ENCODE data around the gene JAKMIP2.

Gene JAKMIP2

GRCh38 chr5:147786142-147786541, 3.6 kb upstream of the JAKMIP2 start:
- no peak for DNase-seq

DNA sequence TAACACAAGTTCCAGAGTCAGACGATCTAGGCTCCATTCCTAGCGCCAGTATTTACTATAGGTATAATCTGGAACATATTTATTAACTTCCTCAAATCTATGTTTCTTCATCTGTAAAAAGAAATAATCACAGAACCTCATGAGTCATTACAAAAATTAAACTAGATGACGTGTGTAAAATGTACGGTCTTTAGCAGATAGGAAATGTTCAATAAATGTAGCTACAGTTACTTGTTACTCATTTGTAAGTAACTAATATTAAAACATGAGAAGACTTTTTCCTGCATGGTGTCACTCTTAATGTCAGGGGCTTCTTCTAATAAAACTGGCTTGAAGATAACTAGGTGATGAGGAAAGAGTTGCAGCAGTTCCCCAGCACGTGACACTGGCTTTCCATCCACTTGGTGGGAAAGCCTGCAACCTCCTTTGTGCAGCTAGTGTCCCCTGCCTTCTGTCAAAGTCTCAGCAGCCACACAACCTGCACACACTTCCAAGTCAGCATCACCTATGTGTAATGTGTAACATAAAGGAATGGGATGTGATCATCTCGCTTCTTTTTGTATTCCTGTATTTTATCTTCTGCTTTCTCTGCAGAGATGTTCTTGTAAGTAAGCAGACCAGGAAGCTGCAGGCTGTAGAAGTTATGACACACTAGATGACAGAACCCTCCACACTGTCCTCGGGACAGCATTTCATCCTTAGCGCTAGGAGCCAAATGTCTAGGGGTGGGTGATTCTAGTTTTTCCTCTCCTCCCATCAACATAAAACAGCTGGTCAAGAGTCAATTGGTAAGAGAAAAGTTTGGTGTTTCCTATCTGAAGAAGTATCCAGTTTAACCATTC, 1.8 kb upstream of the JAKMIP2 start:
- DNase-seq: no peak

DNA sequence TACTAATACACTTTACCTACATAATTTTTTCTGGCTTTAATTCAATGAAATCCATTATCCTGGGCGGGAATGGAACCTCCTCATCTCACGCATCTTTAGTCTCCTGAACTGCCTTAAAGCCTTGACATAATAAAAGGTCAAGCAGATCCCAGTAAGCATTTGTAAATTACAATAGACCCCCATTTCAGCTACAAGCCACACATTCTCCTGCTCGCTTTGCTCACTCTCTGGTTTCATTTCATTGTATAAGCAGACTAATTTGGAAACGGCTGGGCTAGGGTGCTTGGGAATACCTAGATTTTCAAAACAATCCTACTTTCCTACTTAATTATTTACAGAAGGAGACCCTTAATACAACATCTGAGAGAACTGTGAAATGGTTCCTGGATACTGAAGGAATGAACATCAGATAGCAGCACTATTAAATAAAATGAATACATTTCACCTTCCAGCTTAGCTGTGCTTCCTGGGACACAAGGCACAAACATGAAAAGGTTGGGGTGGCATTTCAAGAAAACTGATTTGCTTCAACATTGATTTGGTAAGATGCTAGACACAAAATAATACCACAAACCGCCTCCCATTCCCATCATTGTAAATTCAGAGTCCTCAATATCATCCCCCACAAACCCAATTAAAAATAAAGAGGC, 1.5 kb downstream of the JAKMIP2 start:
- DNase-seq: no peak

DNA sequence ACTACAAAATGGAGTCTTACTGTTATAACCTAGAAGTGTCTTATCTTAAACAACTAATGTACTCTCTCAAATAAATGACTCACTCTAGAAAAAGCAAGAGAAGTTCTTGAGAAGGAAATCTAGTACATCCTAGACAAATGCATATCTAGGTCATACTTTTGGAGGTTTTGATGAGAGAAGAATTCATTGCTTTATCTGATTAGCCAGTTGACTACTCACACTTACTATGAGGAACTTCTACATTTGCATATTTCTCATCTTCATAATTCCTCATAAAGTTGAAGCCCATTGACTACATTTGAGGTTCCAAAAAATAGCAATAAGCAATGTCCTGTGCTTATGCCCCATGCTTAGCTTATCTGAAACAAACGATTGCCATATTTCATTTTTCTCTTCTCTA, 2.8 kb downstream of the JAKMIP2 start:
- DNase-seq: no peak

DNA sequence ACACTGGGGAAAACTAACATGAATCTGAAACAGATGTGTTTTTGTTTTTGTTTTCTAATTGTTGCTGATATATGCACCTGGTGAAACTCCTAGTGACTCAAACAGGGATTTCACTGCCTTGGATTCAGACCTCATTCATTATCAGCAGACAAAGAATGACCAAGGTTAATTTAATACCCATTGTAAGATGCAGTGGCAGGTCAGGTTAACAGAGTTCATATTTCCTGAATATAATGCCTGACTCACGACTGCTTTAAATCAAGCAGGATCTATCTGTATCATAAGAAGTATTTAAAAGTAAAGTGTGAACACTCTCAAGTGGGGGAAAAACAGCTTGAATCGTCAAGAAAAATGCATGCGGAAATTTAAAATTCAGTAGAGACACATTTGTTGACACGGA, 5.5 kb downstream of the JAKMIP2 start:
- DNase-seq: no peak

DNA sequence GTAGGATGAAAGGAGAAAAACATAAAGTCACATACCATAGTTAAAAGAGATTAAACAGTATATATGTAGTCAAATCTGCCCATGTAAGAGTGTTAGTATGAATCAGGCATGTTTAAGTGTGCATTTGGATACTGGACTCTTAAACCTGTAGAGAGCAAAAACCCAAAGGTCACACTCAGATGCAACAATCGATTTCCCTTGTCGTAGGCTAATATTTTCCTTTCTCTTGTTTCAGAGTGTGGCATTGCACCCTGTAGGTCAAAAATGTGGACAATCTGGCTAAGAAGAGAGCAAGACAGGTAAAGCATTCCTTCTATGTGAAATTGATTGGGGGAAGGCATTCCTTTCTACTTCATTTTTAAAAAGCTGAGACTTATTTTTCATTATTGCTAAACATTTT, 8.9 kb downstream of the JAKMIP2 start:
- no peak for DNase-seq

DNA sequence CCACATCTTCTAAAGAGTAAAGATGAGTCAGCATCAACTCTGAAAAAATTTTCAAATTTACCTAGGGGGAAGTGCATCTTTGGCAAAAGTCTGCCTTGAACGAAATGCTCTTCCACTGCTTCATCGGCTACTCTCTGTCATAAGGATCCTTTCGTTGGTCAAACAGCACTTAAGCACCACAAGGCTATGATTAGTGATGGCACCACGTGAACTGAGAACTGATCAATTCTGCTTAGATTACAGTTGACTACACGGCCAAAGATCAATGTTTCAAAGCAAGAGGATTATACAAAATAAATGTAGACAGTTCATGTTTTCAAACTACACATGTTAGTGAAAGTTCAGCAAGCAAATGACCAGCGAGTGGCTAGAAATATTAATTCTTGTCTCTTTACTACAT, 9.4 kb downstream of the JAKMIP2 start:
- DNase-seq: no peak

- DNase-seq: no peak
These were observed 15.5 kb downstream of the JAKMIP2 start for GRCh38 chr5:147767048-147767447.

GRCh38 chr5:147763791-147764525, 18.6 kb downstream of the JAKMIP2 start:
- no peak for DNase-seq

DNA sequence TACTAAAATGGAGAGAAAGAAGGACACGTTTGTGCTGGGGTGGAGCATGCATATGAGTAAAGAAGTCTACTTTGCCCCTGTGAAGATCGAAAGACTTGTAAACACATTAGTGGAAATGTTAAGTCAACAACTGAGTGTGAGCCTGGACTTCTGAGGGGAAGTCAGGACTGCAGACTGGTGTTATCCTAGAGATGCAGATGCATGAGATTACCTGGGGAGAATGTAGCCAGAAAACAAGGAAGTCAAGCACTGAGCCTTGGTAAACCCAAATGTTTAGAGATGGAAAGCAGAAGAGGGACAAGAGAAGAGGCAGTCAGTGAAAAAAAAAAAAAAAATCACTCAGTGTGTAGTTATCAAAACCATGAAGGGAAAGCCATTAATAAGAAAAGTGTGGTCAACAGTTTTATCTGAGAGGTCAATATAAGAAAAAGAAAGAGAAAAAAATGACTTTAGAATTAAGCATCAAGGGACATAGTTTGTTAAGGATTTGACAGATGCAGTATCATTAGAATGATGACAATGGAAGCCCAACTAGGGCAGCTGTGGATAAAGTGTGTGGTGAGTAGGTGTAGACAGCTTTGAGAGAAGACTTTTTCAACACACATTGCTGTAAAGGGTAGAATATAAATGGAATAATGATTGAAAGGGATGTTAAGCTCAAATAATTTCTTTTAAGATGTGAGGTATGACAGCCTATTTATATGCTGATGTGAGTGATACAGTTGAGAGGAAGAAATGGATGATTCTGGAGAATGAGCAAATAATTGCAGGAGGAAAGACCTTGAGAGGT, 22.2 kb downstream of the JAKMIP2 start:
- DNase-seq: no peak

- DNase-seq: no peak
These were observed 23.1 kb downstream of the JAKMIP2 start for GRCh38 chr5:147759441-147759840.

DNA sequence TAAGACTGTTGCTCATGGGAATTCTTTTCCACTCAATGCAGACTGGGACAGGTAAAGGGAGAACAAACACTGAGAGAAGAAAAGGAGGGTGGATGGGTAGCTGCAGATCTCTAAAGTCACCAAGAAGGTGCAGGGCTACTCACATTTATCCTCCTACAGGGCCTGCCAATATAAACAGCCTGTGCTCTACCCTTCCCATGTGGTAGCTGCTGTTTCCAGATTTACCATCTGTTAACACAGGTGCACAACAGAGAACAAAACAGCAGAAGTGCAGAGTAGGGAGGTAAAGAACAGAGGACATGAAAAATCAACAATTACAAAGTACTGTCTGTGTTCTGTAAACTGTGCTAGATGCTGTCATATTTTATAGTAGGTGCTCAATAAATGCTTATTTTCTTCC, 26.0 kb downstream of the JAKMIP2 start:
- DNase-seq: no peak

GRCh38 chr5:147754372-147755122, 28.0 kb downstream of the JAKMIP2 start:
- DNase-seq: no peak

DNA sequence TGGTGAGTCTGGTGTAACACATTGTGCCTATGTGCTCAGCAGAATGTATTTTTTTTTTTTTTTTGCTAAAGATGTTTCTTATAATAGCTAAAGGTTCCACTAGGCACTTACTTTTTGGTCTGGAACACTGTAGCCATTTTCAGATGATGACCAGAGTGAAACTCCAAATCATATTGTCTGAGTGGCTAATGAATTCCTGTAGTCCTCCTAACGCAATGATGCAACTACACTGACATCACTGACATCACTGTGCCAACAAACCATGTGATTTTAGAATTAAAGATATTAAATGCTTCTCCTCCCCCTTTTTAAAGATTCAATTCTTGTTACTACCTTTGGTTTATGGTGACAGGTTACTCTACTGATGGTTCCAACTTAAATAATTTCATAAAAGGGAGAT, 28.8 kb downstream of the JAKMIP2 start:
- no peak for DNase-seq

DNA sequence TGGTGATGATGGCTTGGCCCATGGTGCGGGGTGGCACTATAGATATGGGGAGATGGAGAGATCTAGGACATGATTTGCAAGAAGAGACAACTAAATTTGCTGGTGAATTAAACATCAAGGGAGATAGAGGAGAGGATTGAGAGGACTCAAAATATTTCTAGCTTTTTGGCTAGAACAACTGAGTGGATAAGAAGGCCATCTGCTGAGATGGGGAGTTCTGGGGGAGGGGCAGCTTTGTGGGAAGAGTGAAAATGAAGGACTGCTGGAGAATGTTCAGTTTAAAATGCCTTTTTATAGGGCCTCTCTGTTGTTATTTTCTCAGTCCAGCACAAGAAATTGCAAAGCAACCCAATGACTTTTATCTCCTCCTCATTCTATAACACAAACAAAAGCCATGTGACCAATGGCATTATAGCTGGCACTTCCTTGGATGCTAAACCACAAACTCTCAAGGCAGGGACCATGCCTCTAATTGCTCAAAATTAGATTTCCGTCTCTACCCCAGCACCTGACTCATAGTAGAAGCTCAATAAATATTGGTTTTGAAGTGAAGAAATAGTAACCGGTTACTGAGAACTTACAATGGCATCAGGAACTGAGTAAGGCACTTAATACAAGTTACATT, 29.8 kb downstream of the JAKMIP2 start:
- DNase-seq: no peak

DNA sequence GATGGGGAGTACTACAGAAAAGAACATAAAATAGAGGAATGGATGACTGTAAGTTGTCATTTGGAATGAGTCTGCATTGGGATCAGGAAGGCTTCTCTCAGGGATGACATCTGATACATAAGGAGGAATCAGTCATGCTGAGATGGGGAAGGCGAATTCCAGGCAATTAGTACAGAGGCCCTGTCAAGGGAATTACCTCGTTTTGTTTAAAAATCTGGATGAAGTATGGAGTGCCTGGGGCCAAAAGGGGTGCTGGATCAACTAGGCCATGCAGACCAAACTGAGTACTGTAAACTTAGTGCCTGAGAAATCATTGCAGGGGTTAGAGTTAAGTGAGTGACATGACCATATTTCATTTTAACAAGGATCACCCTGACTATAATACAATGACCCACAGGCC, 30.5 kb downstream of the JAKMIP2 start:
- peak; percentile 20 for DNase-seq

- DNase-seq: no peak
These were observed 31.2 kb downstream of the JAKMIP2 start for GRCh38 chr5:147751156-147751830.

DNA sequence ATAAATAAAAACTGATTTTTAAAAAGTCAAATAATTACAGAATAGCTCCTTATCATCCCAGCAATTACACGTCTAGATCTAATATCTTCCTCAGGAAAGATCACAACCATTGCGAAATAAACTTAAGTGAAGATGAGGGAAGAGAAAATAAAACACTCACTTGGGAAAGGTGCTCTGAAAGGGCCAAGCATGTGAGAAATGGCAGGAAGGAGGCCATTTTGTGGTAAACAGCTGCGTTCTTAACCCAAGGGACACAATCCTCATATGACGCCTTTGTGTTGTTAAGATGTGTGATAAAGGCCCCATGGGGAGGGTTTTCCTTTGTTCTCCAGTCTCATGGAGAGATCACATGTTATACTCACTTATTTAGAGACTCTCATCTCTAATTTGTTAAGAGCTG, 32.5 kb downstream of the JAKMIP2 start:
- no peak for DNase-seq

DNA sequence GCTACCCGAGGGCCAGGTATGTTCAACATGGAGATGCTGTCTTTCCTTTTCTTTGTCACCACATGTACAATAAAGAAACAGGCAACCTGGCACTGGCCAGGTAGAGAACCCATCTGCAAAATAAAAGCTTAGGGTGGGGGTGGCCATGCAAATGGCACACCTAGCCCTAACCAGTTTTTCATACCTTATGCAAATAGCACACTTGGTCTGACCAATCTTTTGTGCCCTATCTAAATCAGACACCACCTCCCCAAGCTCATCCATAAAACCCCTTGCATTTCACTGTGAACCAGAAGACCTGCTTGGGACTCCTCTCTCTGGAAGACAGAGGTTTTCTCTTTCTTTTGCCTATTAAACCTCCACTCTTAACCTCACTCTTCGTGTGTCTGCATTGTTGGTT, 33.9 kb downstream of the JAKMIP2 start:
- DNase-seq: no peak

GRCh38 chr5:147746986-147747385, 35.5 kb downstream of the JAKMIP2 start:
- no peak for DNase-seq

GRCh38 chr5:147743678-147744374, 38.7 kb downstream of the JAKMIP2 start:
- DNase-seq: peak; percentile 94
